Anterior cingulate cortex (tissue), 58 donors: Measurements from ENCODE around the gene BIVM.

Source experiments
- DNase-seq, 58 donors: peaks; one replicate each; lab custom pipeline; 2025; lab: John Stamatoyannopoulos, UW

BIVM gene

DNA sequence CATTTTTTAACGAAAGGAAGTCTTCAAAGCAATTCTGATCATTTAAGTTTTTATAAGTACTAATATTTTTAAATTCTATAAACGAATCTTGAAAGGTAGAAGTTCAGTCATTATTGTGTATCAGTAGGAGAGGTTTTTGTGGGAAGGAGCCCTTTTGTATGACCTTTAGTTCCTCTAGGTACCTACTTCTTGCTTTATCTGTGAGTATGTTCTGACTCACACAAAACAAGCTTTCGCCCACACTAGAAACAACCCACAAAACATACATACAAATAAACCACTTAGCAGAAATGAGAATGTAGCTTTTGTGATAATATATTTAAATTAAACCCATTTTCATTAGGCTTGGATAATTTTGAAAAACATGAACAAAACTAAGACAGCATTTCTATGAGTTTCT, 74.7 kb downstream of the BIVM start:
- no peak for DNase-seq

DNA sequence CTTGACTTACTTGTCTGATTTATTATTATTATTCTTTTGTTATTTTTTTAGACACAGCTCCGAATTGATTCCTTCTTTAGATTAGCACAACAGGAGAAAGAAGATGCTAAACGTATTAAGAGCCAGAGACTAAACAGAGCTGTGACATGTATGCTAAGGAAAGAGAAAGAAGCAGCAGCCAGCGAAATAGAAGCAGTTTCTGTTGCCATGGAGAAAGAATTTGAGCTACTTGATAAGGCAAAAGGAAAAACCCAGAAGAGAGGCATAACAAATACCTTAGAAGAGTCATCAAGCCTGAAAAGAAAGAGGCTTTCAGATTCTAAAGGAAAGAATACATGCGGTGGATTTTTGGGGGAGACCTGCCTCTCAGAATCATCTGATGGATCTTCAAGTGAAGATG, 76.3 kb downstream of the BIVM start:
- DNase-seq, result peak in 1 of 58 donors; percentile 14

DNA sequence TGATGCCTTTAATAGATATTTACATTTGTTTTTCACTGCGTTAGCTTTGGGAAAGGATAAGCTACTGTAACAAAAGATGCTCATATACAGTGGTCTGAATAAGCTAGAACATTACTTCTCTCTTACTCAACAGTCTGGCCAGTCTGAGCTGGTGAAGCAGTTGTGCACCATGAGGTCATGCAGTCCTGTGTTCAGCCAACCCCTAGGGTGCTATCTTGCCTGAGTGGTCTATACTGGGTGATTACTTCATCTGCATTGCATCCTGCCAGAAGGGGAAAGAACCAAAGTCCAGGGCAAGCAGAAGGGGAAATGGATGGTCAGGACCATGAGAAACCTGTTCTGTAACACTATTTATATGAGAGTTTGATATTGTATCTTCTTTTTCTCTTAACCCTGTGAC, 78.4 kb downstream of the BIVM start:
- no peak for DNase-seq

DNA sequence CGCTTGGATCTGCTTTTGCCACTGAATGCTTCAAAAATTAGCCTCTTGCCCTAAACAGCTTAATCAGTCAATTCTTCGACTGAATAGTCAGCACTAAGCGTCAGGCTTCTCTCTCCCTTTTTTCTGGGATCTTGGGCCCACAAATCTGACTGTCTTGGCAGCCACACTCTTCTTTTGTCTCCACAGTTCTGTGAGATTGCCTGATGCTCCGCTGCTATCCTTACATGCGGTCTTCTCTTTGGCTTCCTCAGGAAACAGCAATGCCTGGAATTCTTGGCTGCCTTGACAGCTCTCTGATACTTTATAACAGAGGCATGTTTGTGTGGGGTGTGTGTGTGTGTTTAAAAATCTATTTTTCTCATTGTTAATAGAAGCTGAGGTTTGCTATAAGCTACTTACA, 79.6 kb downstream of the BIVM start:
- no peak for DNase-seq

DNA sequence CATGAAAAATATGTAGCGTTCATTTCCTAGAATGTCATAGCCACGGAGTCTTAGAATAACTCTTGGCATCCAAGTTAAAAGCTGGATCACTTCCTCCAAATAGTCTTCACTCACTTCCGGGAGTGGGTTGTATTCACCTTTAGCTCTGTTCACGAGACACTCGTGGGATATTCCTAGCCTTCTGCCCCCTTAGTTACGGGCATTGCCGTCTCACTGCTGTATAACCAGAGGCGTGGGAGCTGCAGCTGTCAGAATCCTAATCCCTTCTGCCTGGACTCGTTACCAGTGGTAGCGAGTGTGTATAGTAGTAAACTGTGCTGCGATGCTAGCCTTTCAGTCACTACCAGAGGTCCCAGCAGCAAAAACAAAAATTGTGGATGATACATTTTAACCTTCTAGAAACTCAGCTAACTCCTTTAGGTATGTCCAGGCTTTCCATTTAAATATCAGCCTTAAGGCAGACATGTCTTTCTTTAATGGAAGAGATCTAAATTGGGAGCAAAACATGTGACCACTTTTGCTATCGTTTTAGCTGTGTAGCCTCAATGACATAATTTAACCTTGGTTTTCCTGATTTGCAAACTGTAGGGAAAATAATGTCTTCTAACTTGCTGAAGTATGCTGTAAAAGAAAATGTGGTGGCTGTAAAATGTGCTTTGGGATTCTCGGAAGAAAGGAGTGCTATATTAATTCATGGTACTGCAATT, 81.0 kb downstream of the BIVM start:
- no peak for DNase-seq

DNA sequence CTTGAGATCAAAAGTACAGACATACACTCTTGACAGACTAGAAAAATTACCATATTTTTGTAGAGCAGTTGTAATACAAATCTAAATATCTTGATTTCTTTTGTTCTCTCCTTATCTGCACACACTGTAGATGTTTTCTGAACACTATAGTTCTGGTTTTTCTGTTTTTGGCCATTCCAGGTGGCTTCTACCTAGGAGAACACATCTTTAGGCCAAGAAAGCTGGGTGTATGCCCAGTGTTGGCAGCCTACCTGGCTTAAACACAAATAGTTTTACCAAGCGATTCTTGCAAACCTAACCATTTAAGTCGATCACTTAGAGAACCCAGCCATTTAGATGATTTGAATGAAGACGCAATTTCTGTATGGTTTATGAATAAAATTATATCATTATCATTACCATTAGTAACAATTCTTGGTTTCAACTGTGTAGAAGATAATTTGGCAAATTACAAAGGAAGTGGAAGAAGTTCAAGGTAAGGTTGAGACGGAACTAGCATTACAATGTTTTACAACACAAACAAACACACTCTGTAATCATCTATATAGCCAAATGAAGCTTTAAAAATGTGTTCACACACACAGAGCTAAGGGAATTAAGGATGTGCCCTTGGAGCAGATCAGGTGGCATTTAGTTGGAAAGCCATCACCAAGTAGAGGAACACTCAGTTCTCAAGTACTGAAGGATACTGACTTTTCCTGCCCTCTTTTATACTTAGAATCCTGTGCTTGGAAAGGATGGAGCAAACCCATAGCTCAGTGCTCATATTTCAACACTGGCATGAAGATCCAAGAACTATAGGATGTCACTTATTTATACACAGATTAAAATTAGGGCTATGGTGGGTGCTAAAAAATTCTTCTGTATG, 83.1 kb downstream of the BIVM start:
- no peak for DNase-seq
